Measurements from ENCODE around the gene VGF. TPM values are rescaled to one million over a fixed set of nuclear protein-coding genes. Genes with fewer than 3 reads are reported as not detected.
A peak's percentile ranks its signal among the peaks of the same experiment; 100 is the strongest.

The VGF gene
- total RNA-seq, 1 donor from 2014 or later, result not detected

GRCh38 chr7:101167645-101168411, 2.5 kb upstream of the VGF start:
- Histone ChIP-seq H3K9ac (ENCODE audit: low read depth in 1 of 3, low read length in 3 of 3) (no peak overlapping the region), H3K36me3 (ENCODE audit: control insufficient read depth in 3 of 3, insufficient read depth in 3 of 3, low read length in 3 of 3) (no peaks in the 10 kb centered on the region), H3K27me3 (ENCODE audit: control insufficient read depth in 3 of 3, insufficient read depth in 3 of 3, low read length in 3 of 3) (peaks cover 84 to 95% (median 89%) of the 10 kb centered on the region in 3 donors), H3K9me3 (ENCODE audit: control insufficient read depth in 3 of 3, low read length in 3 of 3) (no peaks in the 10 kb centered on the region), H3K4me1 (ENCODE audit: control insufficient read depth in 3 of 3, insufficient read depth in 3 of 3, low read length in 3 of 3) (peaks cover 19 to 44% (median 31%) of the 10 kb centered on the region in 3 donors), H3K27ac (ENCODE audit: low read depth, low read length) (no peak overlapping the region), H3K4me3 (ENCODE audit: low read length in 3 of 3) (no peak overlapping the region)

GRCh38 chr7:101166909-101167644, 1.7 kb upstream of the VGF start:
- no peaks in the 10 kb centered on the region for H3K9me3 ChIP-seq (ENCODE audit: control insufficient read depth in 3 of 3, low read length in 3 of 3)
- H3K27me3 ChIP-seq (ENCODE audit: control insufficient read depth in 3 of 3, insufficient read depth in 3 of 3, low read length in 3 of 3), result peaks cover 83 to 94% (median 85%) of the 10 kb centered on the region in 3 donors
- peaks cover 14 to 37% (median 25%) of the 10 kb centered on the region in 3 donors for H3K4me1 ChIP-seq (ENCODE audit: control insufficient read depth in 3 of 3, insufficient read depth in 3 of 3, low read length in 3 of 3)
- H3K27ac ChIP-seq (ENCODE audit: low read depth, low read length), result no peak overlapping the region
- H3K36me3 ChIP-seq (ENCODE audit: control insufficient read depth in 3 of 3, insufficient read depth in 3 of 3, low read length in 3 of 3), result no peaks in the 10 kb centered on the region
- no peak overlapping the region for H3K4me3 ChIP-seq (ENCODE audit: low read length in 3 of 3)
- no peak overlapping the region for H3K9ac ChIP-seq (ENCODE audit: low read depth in 1 of 3, low read length in 3 of 3)

- H3K9me3 ChIP-seq (ENCODE audit: control insufficient read depth in 3 of 3, low read length in 3 of 3), result no peaks in the 10 kb centered on the region
- H3K27ac ChIP-seq (ENCODE audit: low read depth, low read length), result no peak overlapping the region
- H3K36me3 ChIP-seq (ENCODE audit: control insufficient read depth in 3 of 3, insufficient read depth in 3 of 3, low read length in 3 of 3), result no peaks in the 10 kb centered on the region
- peaks cover 83 to 91% (median 83%) of the 10 kb centered on the region in 3 donors for H3K27me3 ChIP-seq (ENCODE audit: control insufficient read depth in 3 of 3, insufficient read depth in 3 of 3, low read length in 3 of 3)
- H3K4me3 ChIP-seq (ENCODE audit: low read length in 3 of 3), result no peak overlapping the region
- H3K4me1 ChIP-seq (ENCODE audit: control insufficient read depth in 3 of 3, insufficient read depth in 3 of 3, low read length in 3 of 3), result peaks cover 14 to 32% (median 22%) of the 10 kb centered on the region in 3 donors
- H3K9ac ChIP-seq (ENCODE audit: low read depth in 1 of 3, low read length in 3 of 3), result no peak overlapping the region
Measured at GRCh38 chr7:101166648-101166908, 1.2 kb upstream of the VGF start.

- no peaks in the 10 kb centered on the region for H3K9me3 ChIP-seq (ENCODE audit: control insufficient read depth in 3 of 3, low read length in 3 of 3)
- H3K9ac ChIP-seq (ENCODE audit: low read depth in 1 of 3, low read length in 3 of 3), result no peak overlapping the region
- H3K27ac ChIP-seq (ENCODE audit: low read depth, low read length), result no peak overlapping the region
- no peaks in the 10 kb centered on the region for H3K36me3 ChIP-seq (ENCODE audit: control insufficient read depth in 3 of 3, insufficient read depth in 3 of 3, low read length in 3 of 3)
- H3K27me3 ChIP-seq (ENCODE audit: control insufficient read depth in 3 of 3, insufficient read depth in 3 of 3, low read length in 3 of 3), result peaks cover 78 to 86% (median 79%) of the 10 kb centered on the region in 3 donors
- H3K4me3 ChIP-seq (ENCODE audit: low read length in 3 of 3), result peak overlapping the region in 1 of 3 donors; percentile 6
- H3K4me1 ChIP-seq (ENCODE audit: control insufficient read depth in 3 of 3, insufficient read depth in 3 of 3, low read length in 3 of 3), result peaks cover 14 to 32% (median 22%) of the 10 kb centered on the region in 3 donors
Measured at GRCh38 chr7:101165958-101166647, 734 bp upstream of the VGF start.

GRCh38 chr7:101164071-101164840, 1.1 kb downstream of the VGF start:
- H3K36me3 ChIP-seq (ENCODE audit: control insufficient read depth in 3 of 3, insufficient read depth in 3 of 3, low read length in 3 of 3), result peaks cover 6 to 9% (median 6%) of the 10 kb centered on the region in 3 donors
- no peak overlapping the region for H3K4me3 ChIP-seq (ENCODE audit: low read length in 3 of 3)
- no peak overlapping the region for H3K9ac ChIP-seq (ENCODE audit: low read depth in 1 of 3, low read length in 3 of 3)
- no peak overlapping the region for H3K27ac ChIP-seq (ENCODE audit: low read depth, low read length)
- H3K4me1 ChIP-seq (ENCODE audit: control insufficient read depth in 3 of 3, insufficient read depth in 3 of 3, low read length in 3 of 3), result peaks cover 9 to 21% (median 16%) of the 10 kb centered on the region in 3 donors
- H3K9me3 ChIP-seq (ENCODE audit: control insufficient read depth in 3 of 3, low read length in 3 of 3), result no peaks in the 10 kb centered on the region
- peaks cover 60 to 72% (median 64%) of the 10 kb centered on the region in 3 donors for H3K27me3 ChIP-seq (ENCODE audit: control insufficient read depth in 3 of 3, insufficient read depth in 3 of 3, low read length in 3 of 3)

GRCh38 chr7:101163279-101164070, 1.9 kb downstream of the VGF start:
- H3K9me3 ChIP-seq (ENCODE audit: control insufficient read depth in 3 of 3, low read length in 3 of 3), result no peaks in the 10 kb centered on the region
- peaks cover 9 to 21% (median 16%) of the 10 kb centered on the region in 3 donors for H3K4me1 ChIP-seq (ENCODE audit: control insufficient read depth in 3 of 3, insufficient read depth in 3 of 3, low read length in 3 of 3)
- peaks cover 53 to 70% (median 56%) of the 10 kb centered on the region in 3 donors for H3K27me3 ChIP-seq (ENCODE audit: control insufficient read depth in 3 of 3, insufficient read depth in 3 of 3, low read length in 3 of 3)
- no peak overlapping the region for H3K9ac ChIP-seq (ENCODE audit: low read depth in 1 of 3, low read length in 3 of 3)
- H3K27ac ChIP-seq (ENCODE audit: low read depth, low read length), result no peak overlapping the region
- H3K36me3 ChIP-seq (ENCODE audit: control insufficient read depth in 3 of 3, insufficient read depth in 3 of 3, low read length in 3 of 3), result peaks cover 8 to 16% (median 10%) of the 10 kb centered on the region in 3 donors
- H3K4me3 ChIP-seq (ENCODE audit: low read length in 3 of 3), result peak overlapping the region; percentile 13 to 32 (median 14)

- Histone ChIP-seq H3K36me3 (ENCODE audit: control insufficient read depth in 3 of 3, insufficient read depth in 3 of 3, low read length in 3 of 3) (peaks cover 12 to 20% (median 12%) of the 10 kb centered on the region in 3 donors), H3K9me3 (ENCODE audit: control insufficient read depth in 3 of 3, low read length in 3 of 3) (no peaks in the 10 kb centered on the region), H3K27ac (ENCODE audit: low read depth, low read length) (no peak overlapping the region), H3K4me1 (ENCODE audit: control insufficient read depth in 3 of 3, insufficient read depth in 3 of 3, low read length in 3 of 3) (peaks cover 9 to 21% (median 16%) of the 10 kb centered on the region in 3 donors), H3K4me3 (ENCODE audit: low read length in 3 of 3) (no peak overlapping the region), H3K9ac (ENCODE audit: low read depth in 1 of 3, low read length in 3 of 3) (no peak overlapping the region), H3K27me3 (ENCODE audit: control insufficient read depth in 3 of 3, insufficient read depth in 3 of 3, low read length in 3 of 3) (peaks cover 50 to 62% (median 50%) of the 10 kb centered on the region in 3 donors)
Measured at GRCh38 chr7:101162551-101163278, 2.7 kb downstream of the VGF start.

- H3K4me1 ChIP-seq (ENCODE audit: control insufficient read depth in 3 of 3, insufficient read depth in 3 of 3, low read length in 3 of 3), result peaks cover 9 to 21% (median 16%) of the 10 kb centered on the region in 3 donors
- peaks cover 17 to 29% (median 17%) of the 10 kb centered on the region in 3 donors for H3K36me3 ChIP-seq (ENCODE audit: control insufficient read depth in 3 of 3, insufficient read depth in 3 of 3, low read length in 3 of 3)
- no peak overlapping the region for H3K27ac ChIP-seq (ENCODE audit: low read depth, low read length)
- peaks cover 42 to 54% (median 43%) of the 10 kb centered on the region in 3 donors for H3K27me3 ChIP-seq (ENCODE audit: control insufficient read depth in 3 of 3, insufficient read depth in 3 of 3, low read length in 3 of 3)
- no peak overlapping the region for H3K4me3 ChIP-seq (ENCODE audit: low read length in 3 of 3)
- no peak overlapping the region for H3K9ac ChIP-seq (ENCODE audit: low read depth in 1 of 3, low read length in 3 of 3)
- no peaks in the 10 kb centered on the region for H3K9me3 ChIP-seq (ENCODE audit: control insufficient read depth in 3 of 3, low read length in 3 of 3)
Measured at GRCh38 chr7:101161692-101162471, 3.5 kb downstream of the VGF start.
